T47D (cell line): ENCODE measurements around the gene GRIP2.
A peak's percentile ranks its signal among the peaks of the same experiment; 100 is the strongest.

ENCODE experiments used
- DNase-seq, 2 experiments: peaks; one replicate each; pipeline versions ENCODE4 v3.0.0 to v3.0.0-alpha.2; 2011 to 2012; ENCODE audit warnings: low read depth in 1 of 2, low spot score in 1 of 2
- JUND ChIP-seq: IDR thresholded peaks from 2 replicates; pipeline ENCODE4 v1.6.1; 2012; ENCODE audit warnings: low read depth
- in situ Hi-C: cut with HindIII; loops from 2 replicates; pipeline ENCODE4 v1.10.0; 2016; ENCODE audit warnings: low sequenced_read_pairs, low pct_unique_long_range_greater_than_20kb

GRIP2 gene

GRCh38 chr3:14465425-14465824, 74.7 kb downstream of the GRIP2 start:
- DNase-seq, result no peak
- TF ChIP-seq JUND, result no peak
- in situ Hi-C loops, result no loop called here

- in situ Hi-C loops, result no loop called here
- no peak for DNase-seq
- no peak for TF ChIP-seq JUND
Measured at GRCh38 chr3:14464521-14464920, 75.6 kb downstream of the GRIP2 start.

DNA sequence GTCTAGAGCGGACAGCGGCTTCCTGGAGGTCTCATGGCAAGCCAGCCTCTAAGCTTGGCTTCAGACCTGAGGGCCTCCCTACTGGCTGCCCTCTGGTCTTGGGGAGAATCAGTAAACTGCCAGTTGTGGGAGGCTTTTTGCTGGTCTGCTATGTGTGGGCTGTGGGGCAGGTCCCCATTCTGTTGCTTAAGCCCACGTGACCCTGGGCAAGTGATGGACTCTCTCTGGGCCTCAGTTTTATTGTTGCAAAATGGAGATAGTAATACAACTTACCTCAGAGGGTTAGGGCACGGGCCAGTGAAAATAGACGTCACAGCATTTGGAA, 76.0 kb downstream of the GRIP2 start:
- in situ Hi-C loops, result no loop called here
- no peak for TF ChIP-seq JUND

DNA sequence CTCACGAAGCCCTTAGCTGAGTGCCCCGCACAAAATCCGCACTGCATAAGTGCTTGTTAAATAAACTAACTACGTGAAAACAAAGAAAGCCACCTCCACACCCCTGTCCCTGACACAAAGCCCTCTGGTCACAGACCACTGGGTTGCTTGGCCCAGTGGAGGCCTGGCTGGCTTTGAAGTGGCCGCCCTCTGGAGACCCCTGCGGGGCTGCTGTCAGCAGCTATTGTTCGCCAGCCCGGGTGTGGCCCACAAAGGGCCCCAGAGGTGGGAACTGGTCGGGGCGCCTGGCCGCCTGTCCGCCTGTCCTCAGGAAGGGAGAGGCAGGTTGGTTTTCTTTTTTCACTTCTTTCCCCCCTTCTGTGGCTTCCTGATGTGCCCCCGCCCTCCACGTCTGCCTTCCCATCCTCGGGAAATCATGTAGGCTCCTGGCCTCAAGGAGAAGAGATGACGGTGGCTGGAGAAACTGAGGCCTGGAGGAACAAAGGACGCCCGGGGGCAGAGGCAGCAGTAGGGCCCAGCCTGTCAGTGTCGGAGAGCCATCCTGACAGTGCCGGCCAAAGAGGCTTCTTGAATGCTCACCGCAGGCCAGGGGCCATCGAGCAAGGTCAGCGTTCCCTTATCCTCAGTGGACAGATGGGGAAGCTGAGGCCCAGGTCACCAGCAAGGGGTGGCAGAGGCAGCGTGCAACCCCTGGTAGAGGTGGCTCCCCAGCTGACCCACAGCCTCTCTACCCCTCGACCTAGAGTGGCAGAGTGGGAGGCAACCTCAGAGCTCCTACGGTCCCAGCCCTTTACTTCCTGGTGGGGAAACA, 76.6 kb downstream of the GRIP2 start:
- no peak for DNase-seq
- in situ Hi-C loops, result no loop called here
- no peak for TF ChIP-seq JUND

More for the DNA sequence above, 76.0 kb downstream of the GRIP2 start:
- no peak for DNase-seq

GRCh38 chr3:14462738-14463137, 77.4 kb downstream of the GRIP2 start:
- in situ Hi-C loops, result no loop called here
- TF ChIP-seq JUND, result no peak
- DNase-seq, result no peak

DNA sequence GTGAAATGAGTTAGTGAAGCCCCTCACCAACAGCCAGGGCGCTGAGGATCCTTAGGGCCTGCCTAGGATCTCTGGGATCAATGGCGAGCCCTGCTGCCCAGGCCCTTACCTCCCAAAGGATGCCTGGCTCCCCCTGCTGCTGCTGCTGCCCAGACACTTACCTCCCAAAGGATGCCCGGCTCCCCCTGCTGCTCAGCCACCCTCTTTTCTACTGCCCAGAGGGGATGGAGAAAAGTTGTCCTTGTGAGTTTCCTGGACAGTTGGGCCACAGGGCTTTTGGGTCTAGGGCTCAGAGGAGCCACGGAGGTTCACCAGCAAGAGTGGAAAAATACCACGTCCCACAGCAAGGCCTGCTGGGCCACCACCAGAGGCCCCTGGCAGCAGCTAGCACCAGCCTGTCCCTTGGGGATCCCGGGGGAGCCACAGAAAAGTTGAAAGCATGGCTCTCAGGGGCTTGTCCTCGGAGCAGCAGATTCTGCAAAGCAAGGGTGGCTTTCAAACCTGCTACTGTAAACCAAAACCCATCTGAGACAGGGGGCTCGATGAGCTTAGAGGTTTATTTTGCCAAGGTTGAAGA, 78.3 kb downstream of the GRIP2 start:
- in situ Hi-C loops, result no loop called here
- TF ChIP-seq JUND, result no peak
- peak; percentile 87 to 88 for DNase-seq

DNA sequence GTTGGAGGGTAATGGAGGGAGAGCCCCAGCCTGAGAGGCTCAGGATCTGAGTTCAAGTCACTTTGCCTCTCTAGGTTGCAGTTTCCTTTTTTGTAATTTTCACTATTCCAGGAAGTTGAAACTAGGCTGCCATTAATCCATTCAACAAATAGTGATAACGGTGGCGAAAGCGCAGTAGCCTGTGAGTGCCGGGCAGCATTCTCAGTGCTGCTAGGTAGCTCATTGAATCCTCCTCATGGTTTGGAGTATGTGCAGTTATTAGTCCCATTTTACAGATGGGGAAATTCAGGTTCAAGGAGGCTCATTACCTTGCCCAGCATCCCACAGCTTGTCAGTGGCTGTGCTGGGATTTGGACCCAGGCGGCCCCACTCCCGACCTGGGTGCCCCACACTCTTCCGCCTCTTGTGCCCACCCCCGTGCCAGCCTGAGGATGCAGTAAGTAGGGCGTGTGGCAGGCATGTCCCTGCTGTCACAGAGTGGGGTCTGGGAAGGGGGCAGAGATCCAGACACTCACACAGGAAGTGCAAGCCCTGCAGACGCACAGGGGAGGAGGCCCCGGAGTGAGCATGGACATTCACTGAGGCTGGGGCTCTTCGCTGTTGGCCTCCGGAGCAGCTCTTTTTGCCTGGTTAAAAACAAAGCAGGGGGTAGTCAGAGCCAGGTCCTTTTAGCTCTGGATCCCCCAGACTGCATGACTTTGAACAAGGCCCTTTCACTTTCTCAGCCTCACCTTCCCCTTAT, 79.0 kb downstream of the GRIP2 start:
- no peak for DNase-seq
- in situ Hi-C loops, result no loop called here
- no peak for TF ChIP-seq JUND

DNA sequence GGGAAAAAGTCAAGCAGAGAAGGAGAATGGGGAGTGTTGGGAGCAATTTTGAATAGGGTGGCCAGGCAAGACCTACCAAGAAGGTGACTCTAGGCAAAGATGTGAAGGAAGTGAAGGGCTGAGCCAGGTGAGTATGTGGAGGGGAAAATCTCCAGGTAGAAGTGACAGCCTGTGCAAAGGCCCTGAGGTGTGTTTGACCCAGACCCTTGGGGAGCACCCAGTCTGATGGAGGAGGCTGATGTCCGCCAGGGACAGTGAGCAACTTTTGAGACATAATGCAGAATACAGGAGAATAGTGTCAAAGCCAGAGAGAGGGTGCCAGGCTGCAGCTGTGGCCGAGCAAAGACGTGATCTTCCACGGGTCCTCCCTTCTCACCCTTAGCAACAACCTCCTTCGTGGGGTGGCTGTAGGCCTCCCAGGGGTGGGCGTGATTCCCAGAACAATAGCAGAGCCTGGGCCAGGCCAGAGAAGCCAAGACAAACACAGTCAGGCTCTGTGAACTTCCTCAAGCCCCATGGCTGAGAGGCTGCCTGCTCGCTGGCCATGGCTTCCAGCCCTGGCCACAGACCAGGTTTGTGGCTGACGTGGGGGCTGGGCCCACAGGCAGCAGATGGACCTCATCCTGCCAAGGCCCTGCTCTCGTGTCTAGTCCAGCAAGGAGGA, 79.7 kb downstream of the GRIP2 start:
- peak; percentile 56 to 74 for DNase-seq
- in situ Hi-C loops, result no loop called here
- no peak for TF ChIP-seq JUND

DNA sequence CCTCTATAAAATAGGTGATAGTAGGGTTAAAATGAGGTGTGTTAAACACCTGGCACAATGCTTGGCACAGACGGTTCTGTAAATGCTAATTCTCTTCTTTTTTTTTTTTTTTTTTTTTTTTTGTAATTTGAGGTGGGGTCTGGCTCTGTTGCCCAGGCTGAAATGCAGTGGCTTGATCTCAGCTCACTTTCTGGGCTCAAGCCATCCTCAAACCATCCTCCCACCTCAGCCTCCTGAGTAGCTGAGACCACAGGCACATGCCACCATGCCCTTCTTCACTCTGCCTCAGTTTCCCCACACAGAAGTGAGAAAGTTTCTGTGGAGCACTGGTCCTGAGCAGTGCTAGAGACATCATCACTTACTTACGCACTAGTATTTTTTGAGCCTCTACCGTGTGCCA, 80.4 kb downstream of the GRIP2 start:
- no peak for DNase-seq
- in situ Hi-C loops, result no loop called here
- TF ChIP-seq JUND, result no peak

- in situ Hi-C loops, result no loop called here
- no peak for TF ChIP-seq JUND
- DNase-seq, result no peak
Measured at GRCh38 chr3:14459384-14459783, 80.8 kb downstream of the GRIP2 start.

DNA sequence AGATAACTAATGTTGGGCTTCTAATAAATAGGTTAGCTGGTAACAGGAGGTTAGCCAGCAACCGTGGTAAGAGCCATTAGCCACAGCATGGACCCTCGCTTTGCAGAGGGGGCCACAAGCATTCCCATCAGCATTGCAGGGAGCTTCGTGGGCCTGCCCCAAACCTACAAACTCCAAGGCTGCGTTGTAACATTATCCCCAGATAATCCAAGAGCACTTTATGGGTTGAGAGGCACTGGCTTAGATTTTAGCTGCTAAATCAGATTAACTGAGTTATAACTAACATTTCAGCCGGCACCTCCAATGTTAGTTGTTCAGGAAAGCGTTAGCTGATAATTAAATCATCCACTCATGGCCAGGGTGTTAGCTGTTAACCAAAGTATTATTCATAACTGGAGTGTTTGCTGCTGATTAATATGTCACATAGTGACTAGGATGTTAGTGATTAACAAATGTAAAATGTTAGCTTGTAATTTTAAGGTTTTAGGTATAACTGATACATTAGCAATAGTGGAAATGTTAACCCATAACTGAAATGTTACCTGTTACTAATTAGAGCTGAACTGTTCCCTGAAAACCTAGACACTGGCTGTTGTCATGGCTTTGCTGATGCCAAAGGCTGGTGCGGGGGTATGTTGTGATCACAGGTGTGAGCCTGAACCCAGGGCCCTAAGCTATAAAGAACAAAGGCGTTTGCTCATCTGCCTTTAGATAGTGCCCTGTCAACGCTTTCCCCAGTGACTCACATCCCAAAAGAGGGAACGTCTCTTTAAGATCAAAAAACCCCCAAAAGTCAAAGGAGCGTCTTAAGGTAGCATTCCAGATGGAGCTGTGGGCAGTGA, 81.5 kb downstream of the GRIP2 start:
- TF ChIP-seq JUND, result no peak
- in situ Hi-C loops, result no loop called here
- no peak for DNase-seq

DNA sequence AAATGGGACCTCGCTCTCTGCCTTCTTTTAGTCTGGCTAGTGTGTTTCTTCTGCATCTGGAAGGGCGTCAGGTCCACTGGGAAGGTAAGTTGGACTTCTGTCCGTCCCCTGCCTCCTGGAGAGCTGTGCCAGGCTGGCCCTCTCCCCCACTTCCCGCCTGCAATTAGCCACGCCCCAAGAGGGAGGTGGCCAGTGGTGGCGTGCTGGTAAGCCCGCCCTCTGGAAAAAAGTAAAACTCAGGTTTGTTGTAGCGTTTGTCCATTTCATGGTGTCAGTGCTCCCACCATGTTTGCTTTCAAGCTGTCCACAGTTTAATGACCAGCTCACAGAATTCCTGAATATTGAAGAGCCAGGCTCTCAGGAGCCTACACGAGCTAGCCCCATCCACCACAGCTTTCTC, 82.1 kb downstream of the GRIP2 start:
- in situ Hi-C loops, result no loop called here
- TF ChIP-seq JUND, result no peak
- no peak for DNase-seq
